ENCODE results near the gene HRH3.

HRH3 gene

DNA sequence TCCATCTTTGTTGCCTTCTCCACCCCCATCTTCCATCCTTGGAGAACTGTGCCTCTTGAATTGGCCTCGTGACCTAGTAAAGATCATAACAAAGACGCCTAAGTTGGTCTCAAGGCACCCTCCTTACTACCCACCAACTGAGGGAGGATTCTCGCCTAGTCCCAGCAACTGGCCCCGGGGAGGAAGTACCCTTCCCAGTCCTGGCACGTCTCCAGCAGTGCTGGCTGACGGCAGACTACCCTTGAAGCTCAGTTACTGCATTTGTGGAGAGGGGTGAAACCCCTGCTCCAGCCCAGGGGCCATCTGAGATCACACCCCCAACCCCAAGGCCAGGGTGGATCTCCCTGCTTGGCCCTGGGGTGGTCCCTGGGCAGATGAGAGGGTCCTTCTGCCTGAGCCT is 16.1 kb upstream of the HRH3 start:
- Histone ChIP-seq H3K9me3 (ENCODE audit: control insufficient read depth, low read length) (peaks cover 3% of the 10 kb centered on the region), H3K36me3 (ENCODE audit: control insufficient read depth, insufficient read depth, low read length, severe bottlenecking) (no peaks in the 10 kb centered on the region), H3K27me3 (replicated peaks; ENCODE audit: control insufficient read depth, insufficient read depth, low read length) (peaks cover 15% of the 10 kb centered on the region), H3K9ac (ENCODE audit: low read length) (no peak overlapping the region), H3K4me3 (ENCODE audit: low read length) (no peak overlapping the region), H3K4me1 (ENCODE audit: control insufficient read depth, insufficient read depth, low read length) (peaks cover 10% of the 10 kb centered on the region)
- no peak for DNase-seq (ENCODE audit: low read depth)

GRCh38 chr20:62235777-62236157 is 15.7 kb upstream of the HRH3 start:
- Histone ChIP-seq H3K9ac (ENCODE audit: low read length) (no peak overlapping the region), H3K36me3 (ENCODE audit: control insufficient read depth, insufficient read depth, low read length, severe bottlenecking) (no peaks in the 10 kb centered on the region), H3K9me3 (ENCODE audit: control insufficient read depth, low read length) (peaks cover 3% of the 10 kb centered on the region), H3K4me3 (ENCODE audit: low read length) (no peak overlapping the region), H3K27me3 (replicated peaks; ENCODE audit: control insufficient read depth, insufficient read depth, low read length) (peaks cover 19% of the 10 kb centered on the region), H3K4me1 (ENCODE audit: control insufficient read depth, insufficient read depth, low read length) (peaks cover 10% of the 10 kb centered on the region)
- DNase-seq (ENCODE audit: low read depth) = no peak

GRCh38 chr20:62235001-62235776 is 15.1 kb upstream of the HRH3 start:
- Histone ChIP-seq H3K4me3 (ENCODE audit: low read length) (no peak overlapping the region), H3K4me1 (ENCODE audit: control insufficient read depth, insufficient read depth, low read length) (peaks cover 10% of the 10 kb centered on the region), H3K9me3 (ENCODE audit: control insufficient read depth, low read length) (peaks cover 3% of the 10 kb centered on the region), H3K9ac (ENCODE audit: low read length) (no peak overlapping the region), H3K27me3 (replicated peaks; ENCODE audit: control insufficient read depth, insufficient read depth, low read length) (peaks cover 23% of the 10 kb centered on the region), H3K36me3 (ENCODE audit: control insufficient read depth, insufficient read depth, low read length, severe bottlenecking) (no peaks in the 10 kb centered on the region)
- DNase-seq (ENCODE audit: low read depth) = no peak

GRCh38 chr20:62234339-62234738 is 14.3 kb upstream of the HRH3 start:
- Histone ChIP-seq H3K4me1 (ENCODE audit: control insufficient read depth, insufficient read depth, low read length) (peaks cover 6% of the 10 kb centered on the region), H3K9me3 (ENCODE audit: control insufficient read depth, low read length) (peaks cover 3% of the 10 kb centered on the region), H3K27me3 (replicated peaks; ENCODE audit: control insufficient read depth, insufficient read depth, low read length) (peaks cover 23% of the 10 kb centered on the region), H3K36me3 (ENCODE audit: control insufficient read depth, insufficient read depth, low read length, severe bottlenecking) (no peaks in the 10 kb centered on the region), H3K9ac (ENCODE audit: low read length) (no peak overlapping the region), H3K4me3 (ENCODE audit: low read length) (no peak overlapping the region)
- no peak for DNase-seq (ENCODE audit: low read depth)

- Histone ChIP-seq H3K4me1 (ENCODE audit: control insufficient read depth, insufficient read depth, low read length) (peaks cover 3% of the 10 kb centered on the region), H3K9me3 (ENCODE audit: control insufficient read depth, low read length) (peaks cover 3% of the 10 kb centered on the region), H3K9ac (ENCODE audit: low read length) (no peak overlapping the region), H3K4me3 (ENCODE audit: low read length) (no peak overlapping the region), H3K27me3 (replicated peaks; ENCODE audit: control insufficient read depth, insufficient read depth, low read length) (peaks cover 29% of the 10 kb centered on the region), H3K36me3 (ENCODE audit: control insufficient read depth, insufficient read depth, low read length, severe bottlenecking) (no peaks in the 10 kb centered on the region)
- DNase-seq (ENCODE audit: low read depth) = no peak
Measured at GRCh38 chr20:62233684-62234083, 13.6 kb upstream of the HRH3 start.

GRCh38 chr20:62232770-62233645 is 12.9 kb upstream of the HRH3 start:
- H3K4me3 ChIP-seq (ENCODE audit: low read length) = no peak overlapping the region
- H3K9ac ChIP-seq (ENCODE audit: low read length) = no peak overlapping the region
- peaks cover 36% of the 10 kb centered on the region for H3K27me3 ChIP-seq (replicated peaks; ENCODE audit: control insufficient read depth, insufficient read depth, low read length)
- no peak for DNase-seq (ENCODE audit: low read depth)
- H3K36me3 ChIP-seq (ENCODE audit: control insufficient read depth, insufficient read depth, low read length, severe bottlenecking) = no peaks in the 10 kb centered on the region
- peaks cover 3% of the 10 kb centered on the region for H3K9me3 ChIP-seq (ENCODE audit: control insufficient read depth, low read length)
- peaks cover 3% of the 10 kb centered on the region for H3K4me1 ChIP-seq (ENCODE audit: control insufficient read depth, insufficient read depth, low read length)

DNA sequence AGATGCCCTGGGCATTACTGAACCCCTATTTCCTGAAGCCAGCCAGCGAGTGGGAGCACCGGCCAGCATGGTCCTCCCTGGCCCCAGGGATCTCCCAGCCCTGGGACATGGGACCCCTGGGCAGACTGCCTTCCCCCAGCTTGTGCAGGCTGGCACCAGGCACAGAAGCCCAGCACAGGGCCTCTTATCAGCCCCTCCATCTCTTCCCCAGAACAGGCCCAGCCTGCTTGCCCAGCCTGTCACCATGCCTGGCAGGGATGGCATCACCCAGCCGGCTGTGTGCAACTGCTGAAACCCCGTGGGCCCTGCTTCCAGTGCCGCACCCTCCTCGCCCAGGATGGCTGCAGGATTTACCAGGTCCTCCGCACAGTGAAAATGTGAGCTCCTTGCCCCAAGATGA is 12.1 kb upstream of the HRH3 start:
- H3K9me3 ChIP-seq (ENCODE audit: control insufficient read depth, low read length) = peaks cover 3% of the 10 kb centered on the region
- DNase-seq (ENCODE audit: low read depth) = no peak
- no peak overlapping the region for H3K9ac ChIP-seq (ENCODE audit: low read length)
- H3K4me3 ChIP-seq (ENCODE audit: low read length) = no peak overlapping the region
- H3K27me3 ChIP-seq (replicated peaks; ENCODE audit: control insufficient read depth, insufficient read depth, low read length) = peaks cover 43% of the 10 kb centered on the region
- no peaks in the 10 kb centered on the region for H3K4me1 ChIP-seq (ENCODE audit: control insufficient read depth, insufficient read depth, low read length)
- H3K36me3 ChIP-seq (ENCODE audit: control insufficient read depth, insufficient read depth, low read length, severe bottlenecking) = no peaks in the 10 kb centered on the region

DNA sequence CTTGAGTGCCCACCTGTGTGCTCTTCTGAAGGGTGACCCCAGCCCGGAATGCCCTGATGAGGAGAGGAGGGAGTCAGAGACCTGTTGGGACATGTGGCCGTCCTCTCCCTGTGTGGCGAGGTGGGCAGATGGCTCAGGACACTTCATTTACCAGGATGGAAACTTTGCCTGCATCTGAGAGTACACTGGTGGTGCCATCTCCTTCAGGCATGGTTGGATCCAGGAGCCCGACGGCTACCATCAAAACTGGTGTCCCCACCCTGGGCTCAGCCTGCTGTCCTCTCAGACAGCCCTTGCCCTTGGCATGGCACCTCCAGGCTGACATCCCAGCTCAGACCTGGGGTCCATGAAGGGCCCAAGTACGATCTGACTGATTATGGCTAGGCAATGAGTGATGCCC is 11.2 kb upstream of the HRH3 start:
- no peak for DNase-seq (ENCODE audit: low read depth)
- peaks cover 47% of the 10 kb centered on the region for H3K27me3 ChIP-seq (replicated peaks; ENCODE audit: control insufficient read depth, insufficient read depth, low read length)
- H3K4me3 ChIP-seq (ENCODE audit: low read length) = no peak overlapping the region
- H3K36me3 ChIP-seq (ENCODE audit: control insufficient read depth, insufficient read depth, low read length, severe bottlenecking) = no peaks in the 10 kb centered on the region
- no peak overlapping the region for H3K9ac ChIP-seq (ENCODE audit: low read length)
- H3K4me1 ChIP-seq (ENCODE audit: control insufficient read depth, insufficient read depth, low read length) = no peaks in the 10 kb centered on the region
- H3K9me3 ChIP-seq (ENCODE audit: control insufficient read depth, low read length) = peaks cover 3% of the 10 kb centered on the region

GRCh38 chr20:62230696-62231095 is 10.6 kb upstream of the HRH3 start:
- H3K4me1 ChIP-seq (ENCODE audit: control insufficient read depth, insufficient read depth, low read length) = no peaks in the 10 kb centered on the region
- DNase-seq (ENCODE audit: low read depth) = no peak
- H3K9ac ChIP-seq (ENCODE audit: low read length) = no peak overlapping the region
- H3K9me3 ChIP-seq (ENCODE audit: control insufficient read depth, low read length) = peaks cover 3% of the 10 kb centered on the region
- H3K36me3 ChIP-seq (ENCODE audit: control insufficient read depth, insufficient read depth, low read length, severe bottlenecking) = no peaks in the 10 kb centered on the region
- H3K27me3 ChIP-seq (replicated peaks; ENCODE audit: control insufficient read depth, insufficient read depth, low read length) = peaks cover 49% of the 10 kb centered on the region
- H3K4me3 ChIP-seq (ENCODE audit: low read length) = no peak overlapping the region

DNA sequence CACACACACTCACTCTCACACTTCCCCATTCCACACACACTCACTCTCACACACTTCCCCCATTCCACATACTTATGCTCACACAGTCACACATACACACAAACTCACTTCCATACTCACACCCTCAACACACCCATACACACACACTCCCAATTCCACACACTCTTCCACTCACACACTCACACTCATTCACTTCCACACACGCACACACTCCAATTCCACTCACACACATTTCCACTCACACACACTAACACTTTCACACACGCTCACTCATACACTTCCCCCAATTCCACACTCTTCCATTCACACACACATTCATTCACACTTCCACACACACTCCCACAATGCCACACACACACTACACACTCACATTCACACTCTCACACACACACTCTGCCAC is 10.2 kb upstream of the HRH3 start:
- H3K4me3 ChIP-seq (ENCODE audit: low read length) = no peak overlapping the region
- H3K36me3 ChIP-seq (ENCODE audit: control insufficient read depth, insufficient read depth, low read length, severe bottlenecking) = no peaks in the 10 kb centered on the region
- no peaks in the 10 kb centered on the region for H3K4me1 ChIP-seq (ENCODE audit: control insufficient read depth, insufficient read depth, low read length)
- peaks cover 3% of the 10 kb centered on the region for H3K9me3 ChIP-seq (ENCODE audit: control insufficient read depth, low read length)
- H3K27me3 ChIP-seq (replicated peaks; ENCODE audit: control insufficient read depth, insufficient read depth, low read length) = peaks cover 53% of the 10 kb centered on the region
- DNase-seq (ENCODE audit: low read depth) = no peak
- no peak overlapping the region for H3K9ac ChIP-seq (ENCODE audit: low read length)

GRCh38 chr20:62229667-62230066 is 9.6 kb upstream of the HRH3 start:
- H3K36me3 ChIP-seq (ENCODE audit: control insufficient read depth, insufficient read depth, low read length, severe bottlenecking) = no peaks in the 10 kb centered on the region
- H3K4me3 ChIP-seq (ENCODE audit: low read length) = no peak overlapping the region
- H3K9me3 ChIP-seq (ENCODE audit: control insufficient read depth, low read length) = peaks cover 3% of the 10 kb centered on the region
- no peak for DNase-seq (ENCODE audit: low read depth)
- no peak overlapping the region for H3K9ac ChIP-seq (ENCODE audit: low read length)
- H3K4me1 ChIP-seq (ENCODE audit: control insufficient read depth, insufficient read depth, low read length) = no peaks in the 10 kb centered on the region
- H3K27me3 ChIP-seq (replicated peaks; ENCODE audit: control insufficient read depth, insufficient read depth, low read length) = peaks cover 58% of the 10 kb centered on the region
